GM11168 (cell line): Measurements from ENCODE around the gene CFAP20DC.
"Not testable (repeated sequence)": the region's sequence is repeated elsewhere in the genome, so short reads cannot be mapped to it uniquely, and the experiment has no call there.

Experiments
- in situ Hi-C: fragments of 300-500 bp; cut with MboI; formaldehyde crosslinking; loops from one replicate; pipeline ENCODE4 v1.12.0; 2022; ENCODE audit warnings: low sequenced_read_pairs; ENCODE audit not compliant: unreplicated experiment

CFAP20DC gene

GRCh38 chr3:58833491-58833890, 216.3 kb downstream of the CFAP20DC start:
- in situ Hi-C loops: no loop called here

GRCh38 chr3:58829321-58830000, 220.4 kb downstream of the CFAP20DC start:
- in situ Hi-C loops: no loop called here

DNA sequence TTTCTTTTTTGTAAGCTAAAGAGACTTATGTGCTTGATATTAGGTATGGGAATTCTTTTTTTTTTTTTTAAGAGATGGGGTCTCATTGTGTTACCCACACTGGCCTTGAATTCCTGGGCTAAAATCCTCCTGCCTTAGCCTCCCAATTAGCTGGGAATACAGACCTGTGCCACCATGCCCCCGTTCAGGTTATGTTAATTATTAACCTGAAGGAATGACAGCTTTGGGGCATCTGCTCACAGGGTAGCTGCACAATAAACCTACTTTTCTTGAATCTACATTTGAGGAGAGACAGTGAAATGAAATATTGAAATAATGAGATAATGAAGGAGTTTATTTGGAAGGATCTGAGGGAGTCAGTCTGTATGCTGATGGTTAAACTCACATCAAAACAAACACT, 225.0 kb downstream of the CFAP20DC start:
- in situ Hi-C loops: no loop called here

DNA sequence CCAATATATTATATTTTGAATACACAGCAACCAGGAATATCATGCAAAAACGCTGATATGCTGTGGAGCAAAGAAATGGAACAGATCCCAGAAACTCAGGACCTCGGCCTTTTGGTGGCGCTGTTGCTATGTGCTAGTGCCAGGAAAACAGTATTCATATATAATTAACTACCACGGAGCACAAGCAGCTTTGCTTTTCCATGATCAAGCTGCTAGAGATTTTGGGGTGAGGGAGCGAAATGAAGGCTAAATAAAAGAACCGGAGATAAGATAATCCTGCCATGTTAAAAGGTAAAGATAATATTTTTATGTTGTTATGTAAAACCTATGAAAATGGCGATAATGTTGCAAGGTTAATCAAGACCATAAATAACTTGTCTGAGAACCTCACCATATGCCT, 225.5 kb downstream of the CFAP20DC start:
- in situ Hi-C loops: no loop called here

DNA sequence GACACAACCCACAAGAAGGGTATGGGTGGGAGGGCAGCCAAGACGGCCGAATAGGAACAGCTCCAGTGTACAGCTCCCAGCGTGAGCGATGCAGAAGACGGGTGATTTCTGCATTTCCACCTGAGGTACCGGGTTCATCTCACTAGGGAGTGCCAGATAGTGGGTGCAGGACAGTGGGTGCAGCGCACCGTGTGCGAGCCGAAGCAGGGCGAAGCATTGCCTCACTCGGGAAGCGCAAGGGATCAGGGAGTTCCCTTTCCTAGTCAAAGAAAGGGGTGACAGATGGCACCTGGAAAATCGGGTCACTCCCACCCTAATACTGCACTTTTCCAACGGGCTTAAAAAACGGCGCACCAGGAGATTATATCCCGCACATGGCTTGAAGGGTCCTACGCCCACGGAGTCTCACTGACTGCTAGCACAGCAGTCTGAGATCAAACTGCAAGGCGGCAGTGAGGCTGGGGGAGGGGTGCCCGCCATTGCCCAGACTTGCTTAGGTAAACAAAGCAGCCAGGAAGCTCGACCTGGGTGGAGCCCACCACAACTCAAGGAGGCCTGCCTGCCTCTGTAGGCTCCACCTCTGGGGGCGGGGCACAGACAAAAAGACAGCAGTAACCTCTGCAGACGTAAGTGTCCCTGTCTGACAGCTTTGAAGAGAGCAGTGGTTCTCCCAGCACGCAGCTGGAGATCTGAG, 243.1 kb downstream of the CFAP20DC start:
- in situ Hi-C loops: not testable (repeated sequence)

- in situ Hi-C loops: no loop called here
These were observed 244.9 kb downstream of the CFAP20DC start for GRCh38 chr3:58804914-58805313.

- in situ Hi-C loops: no loop called here
These were observed 248.3 kb downstream of the CFAP20DC start for GRCh38 chr3:58801541-58801940.

- in situ Hi-C loops: no loop called here
These were observed 248.9 kb downstream of the CFAP20DC start for GRCh38 chr3:58800940-58801339.

DNA sequence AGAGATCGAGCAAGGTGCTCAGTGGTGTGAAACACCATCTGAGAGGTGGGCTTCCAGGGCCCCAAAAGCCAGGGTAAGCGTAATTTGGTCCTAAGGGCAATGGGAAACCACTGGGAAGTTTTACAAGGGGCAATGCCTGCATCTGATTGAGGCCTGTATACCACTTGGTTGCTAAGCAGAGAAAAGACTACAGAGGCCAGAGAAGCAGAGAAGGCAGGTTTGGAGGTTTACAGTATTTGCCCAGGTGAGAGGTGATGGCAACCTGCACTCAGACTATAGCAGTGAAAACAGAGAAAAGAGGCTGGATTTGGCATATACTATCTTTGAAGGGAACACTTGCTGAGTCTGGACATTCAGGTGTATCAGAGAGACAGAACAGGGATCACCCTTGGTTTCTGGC, 249.8 kb downstream of the CFAP20DC start:
- in situ Hi-C loops: no loop called here

DNA sequence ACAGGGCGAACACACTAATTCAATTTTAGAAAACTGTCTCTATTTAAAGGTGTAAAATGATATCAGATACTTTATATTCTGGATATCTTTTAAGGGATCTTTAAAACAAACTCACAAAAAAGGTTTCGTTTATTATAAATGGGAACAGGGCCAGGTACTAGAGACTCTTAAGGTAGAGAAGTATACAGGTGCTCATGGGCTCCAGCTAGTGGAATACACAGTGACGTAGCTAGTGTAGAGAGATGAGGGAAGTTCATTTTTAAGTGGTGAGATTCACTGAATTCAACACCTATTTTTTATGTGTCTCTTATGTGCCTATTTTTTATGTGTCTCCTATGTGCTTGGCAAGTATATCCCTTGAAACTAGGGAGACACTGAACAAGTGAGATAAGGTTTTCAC, 250.6 kb downstream of the CFAP20DC start:
- in situ Hi-C loops: no loop called here

- in situ Hi-C loops: no loop called here
These were observed 251.5 kb downstream of the CFAP20DC start for GRCh38 chr3:58798312-58798711.

- in situ Hi-C loops: no loop called here
These were observed 255.1 kb downstream of the CFAP20DC start for GRCh38 chr3:58794750-58795149.

DNA sequence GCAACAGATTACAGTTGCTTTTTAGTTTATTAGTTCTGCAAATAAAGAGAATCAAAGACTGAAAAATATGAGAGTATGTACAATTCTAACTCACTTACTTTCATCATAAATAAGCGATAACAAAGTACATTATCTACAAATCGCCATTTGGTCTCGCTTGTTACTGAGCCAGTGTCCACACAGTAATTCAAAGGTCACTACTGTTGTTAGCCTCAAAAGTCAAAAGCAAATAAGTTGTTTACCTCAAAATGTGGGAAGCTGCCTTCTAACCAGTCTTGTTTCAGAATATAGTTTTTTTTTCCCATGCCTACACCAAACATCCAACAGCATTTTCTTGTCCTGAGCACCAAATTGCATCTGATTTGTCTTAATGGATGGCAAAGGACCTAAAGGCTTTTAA, 255.9 kb downstream of the CFAP20DC start:
- in situ Hi-C loops: no loop called here

- in situ Hi-C loops: no loop called here
These were observed 256.8 kb downstream of the CFAP20DC start for GRCh38 chr3:58792921-58793451.

GRCh38 chr3:58789385-58789784, 260.4 kb downstream of the CFAP20DC start:
- in situ Hi-C loops: no loop called here

DNA sequence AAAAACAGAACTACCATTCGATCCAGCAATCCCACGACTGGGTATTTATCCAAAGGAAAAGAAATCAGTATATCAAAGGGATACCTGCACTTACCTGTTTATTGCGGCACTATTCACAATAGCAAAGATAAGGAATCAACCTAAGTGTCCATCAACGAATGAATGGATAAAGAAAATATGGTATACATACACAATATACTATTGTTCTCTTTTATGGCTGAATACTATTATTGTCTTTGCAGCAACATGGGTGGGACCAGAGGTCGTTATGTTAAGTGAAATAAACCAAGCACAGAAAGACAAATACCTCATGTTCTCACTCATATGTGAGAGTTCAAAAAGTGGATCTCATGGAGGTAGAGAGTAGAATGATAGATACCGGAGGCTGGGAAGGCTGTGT, 264.9 kb downstream of the CFAP20DC start:
- in situ Hi-C loops: no loop called here

GRCh38 chr3:58784425-58784824, 265.4 kb downstream of the CFAP20DC start:
- in situ Hi-C loops: no loop called here

DNA sequence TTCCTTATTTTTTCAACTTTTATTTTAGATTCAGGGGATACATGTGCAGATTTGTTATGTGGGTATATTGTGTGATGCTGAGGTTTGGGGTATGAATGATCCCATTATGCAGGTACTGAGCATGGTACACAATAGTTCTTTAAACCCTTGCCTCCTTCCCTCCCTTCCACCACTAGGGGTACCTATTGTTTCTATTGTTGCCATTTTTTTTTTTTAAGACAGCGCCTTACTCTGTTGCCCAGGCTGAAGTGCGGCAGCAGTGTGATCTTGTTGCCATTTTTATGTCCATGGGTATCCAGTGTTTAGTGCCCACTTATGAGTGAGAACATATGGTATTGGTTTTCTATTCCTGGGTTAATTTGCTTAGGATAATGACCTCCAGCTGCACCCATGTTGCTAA, 266.0 kb downstream of the CFAP20DC start:
- in situ Hi-C loops: no loop called here

DNA sequence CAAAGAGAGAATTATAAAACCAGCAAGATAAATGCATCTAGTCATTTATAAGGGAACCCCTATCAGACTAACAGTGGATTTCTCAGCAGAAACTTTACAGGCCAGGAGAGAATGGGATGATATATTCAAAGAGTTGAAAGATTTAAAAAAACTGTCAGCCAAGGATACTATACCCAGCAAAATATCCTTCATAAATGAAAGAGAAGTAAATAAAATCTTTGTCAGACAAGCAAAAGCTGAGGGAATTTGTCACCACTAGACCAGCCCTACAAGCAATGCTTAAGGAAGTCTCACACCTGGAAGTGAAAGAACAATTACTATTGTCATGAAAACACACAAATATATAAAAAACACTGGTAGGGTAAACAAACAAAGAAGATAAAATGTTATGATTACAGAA, 269.9 kb downstream of the CFAP20DC start:
- in situ Hi-C loops: no loop called here

DNA sequence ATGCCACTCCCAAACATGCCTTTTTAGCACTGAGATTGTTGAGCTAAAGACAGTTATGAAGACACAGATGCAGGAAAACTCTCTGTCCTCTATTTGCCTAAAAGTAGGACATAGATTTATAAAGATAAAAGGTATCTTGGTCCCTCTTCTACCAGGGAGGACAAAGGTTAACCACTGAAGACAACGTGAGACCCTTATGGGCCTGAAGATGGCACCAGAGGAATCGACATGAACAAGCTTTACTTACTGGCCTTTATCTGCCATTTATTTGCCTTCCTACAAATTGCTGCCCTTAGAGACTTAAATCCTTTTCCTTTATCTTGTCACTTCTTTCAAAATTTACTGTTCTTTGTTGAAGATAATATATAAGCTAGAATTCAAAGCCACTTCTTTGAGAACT, 273.6 kb downstream of the CFAP20DC start:
- in situ Hi-C loops: no loop called here

- in situ Hi-C loops: no loop called here
These were observed 277.4 kb downstream of the CFAP20DC start for GRCh38 chr3:58772462-58772861.

DNA sequence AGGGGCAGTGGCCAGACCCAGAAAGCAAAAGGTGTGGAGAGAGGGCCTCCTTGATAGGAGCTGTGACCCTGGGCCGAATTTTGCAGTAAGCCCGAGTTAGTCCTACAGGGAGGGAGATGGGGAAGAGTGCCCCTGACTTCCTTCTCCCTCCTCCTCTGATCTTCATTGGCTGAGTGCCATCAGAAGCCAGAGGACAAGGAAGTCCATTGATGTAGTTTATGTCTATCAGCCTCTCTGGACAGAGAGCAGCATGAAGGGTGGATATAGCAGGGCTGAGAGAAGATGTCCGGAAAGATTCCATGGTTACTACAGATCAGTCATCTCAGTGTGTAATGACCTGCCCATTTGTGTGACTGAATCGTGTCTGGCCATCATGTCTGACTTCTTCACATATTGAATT, 280.8 kb downstream of the CFAP20DC start:
- in situ Hi-C loops: no loop called here
